PC-3 (cell line): ENCODE results near the gene CHPT1. TPM values are rescaled to one million over a fixed set of nuclear protein-coding genes. Genes with fewer than 3 reads are reported as not detected.
"Not testable (repeated sequence)": the region's sequence is repeated elsewhere in the genome, so short reads cannot be mapped to it uniquely, and the experiment has no call there.

Source experiments
- ATAC-seq: fragments of 200-7000 bp; cut with Tn5 transposase; 2 replicates; pipeline ENCODE4 v1.9.1; 2020; ENCODE audit warnings: mild to moderate bottlenecking, moderate library complexity
- BruUV-seq: library from RNA; stranded (reverse); fragments of 400-500 nt; replicated peaks from 2 replicates; lab custom pipeline; 2021; lab: Mats Ljungman, UMichigan
- CTCF ChIA-PET: fragments of 300-600 bp; sonication (Branson Sonifier 250); formaldehyde crosslinking; loops from one replicate; lab custom pipeline; 2022; ENCODE audit warnings: antibody characterized with exemption; lab: Charles Lee
- POLR2A ChIA-PET: fragments of 300-600 bp; sonication (Branson Sonifier 250); formaldehyde crosslinking; loops from one replicate; lab custom pipeline; 2022; ENCODE audit warnings: antibody characterized with exemption; ENCODE audit not compliant: unreplicated experiment; lab: Charles Lee
- DNase-seq: peaks from one replicate; pipeline ENCODE4 v3.0.0-alpha.2; 2015
- H2AFZ ChIP-seq: fragments of 300-600 bp; sonication (generic); 2 replicates; pipeline ENCODE4 v1.6.0; 2016; ENCODE audit warnings: antibody characterized with exemption, low read length
- H3F3A ChIP-seq: fragments of 300-600 bp; sonication (generic); one replicate; pipeline ENCODE4 v1.6.0; 2017; ENCODE audit warnings: antibody characterized with exemption, low read length, control low read depth, mild to moderate bottlenecking; ENCODE audit not compliant: unreplicated experiment
- H3K27ac ChIP-seq: fragments of 300-600 bp; sonication (generic); 2 replicates; pipeline ENCODE4 v1.5.1; 2016; ENCODE audit warnings: mild to moderate bottlenecking, low read length
- H3K27me3 ChIP-seq: fragments of 300-600 bp; sonication (generic); 2 replicates; pipeline ENCODE4 v1.6.1; 2016; ENCODE audit warnings: low read length, mixed read lengths
- H3K36me3 ChIP-seq: fragments of 300-600 bp; sonication (generic); 2 replicates; pipeline ENCODE4 v1.6.1; 2016; ENCODE audit warnings: low read depth, mixed run types, low read length, mixed read lengths
- H3K4me1 ChIP-seq: fragments of 300-600 bp; sonication (generic); 2 replicates; pipeline ENCODE4 v1.5.1; 2016; ENCODE audit warnings: low read length; ENCODE audit not compliant: insufficient read depth
- H3K4me2 ChIP-seq: fragments of 300-600 bp; sonication (generic); 2 replicates; pipeline ENCODE4 v1.6.0; 2016; ENCODE audit warnings: low read length
- H3K4me3 ChIP-seq: fragments of 300-600 bp; sonication (generic); 2 replicates; pipeline ENCODE4 v1.5.1; 2016; ENCODE audit warnings: mild to moderate bottlenecking, low read length, mixed read lengths
- H3K79me2 ChIP-seq: fragments of 300-600 bp; sonication (generic); 2 replicates; pipeline ENCODE4 v1.6.1; 2017; ENCODE audit warnings: low read length, mixed read lengths
- H3K9ac ChIP-seq: fragments of 300-600 bp; sonication (generic); 2 replicates; pipeline ENCODE4 v1.6.0; 2016; ENCODE audit warnings: mild to moderate bottlenecking, low read length
- H3K9me2 ChIP-seq: fragments of 300-600 bp; sonication (generic); replicated peaks from 2 replicates; pipeline ENCODE4 v1.6.1; 2016; ENCODE audit warnings: mixed run types, low read length, mixed read lengths
- H3K9me3 ChIP-seq: fragments of 300-600 bp; sonication (generic); 2 replicates; pipeline ENCODE4 v1.6.1; 2016; ENCODE audit warnings: low read length, mixed read lengths
- H4K20me1 ChIP-seq: fragments of 300-600 bp; sonication (generic); 2 replicates; pipeline ENCODE4 v1.6.1; 2016; ENCODE audit warnings: low read length, mixed read lengths
- CTCF ChIP-seq: fragments of 300-600 bp; sonication (generic); conservative IDR thresholded peaks from 2 replicates; pipeline ENCODE4 v1.5.1; 2017; ENCODE audit warnings: antibody characterized with exemption, low read depth, mild to moderate bottlenecking, low read length
- EZH2 ChIP-seq: fragments of 300-600 bp; sonication (generic); IDR thresholded peaks from one replicate; pipeline ENCODE4 v1.6.1; 2017; ENCODE audit warnings: antibody characterized with exemption, mild to moderate bottlenecking, low read length; ENCODE audit not compliant: unreplicated experiment
- EZH2phosphoT487 ChIP-seq: fragments of 300-600 bp; sonication (generic); IDR thresholded peaks from 2 replicates; pipeline ENCODE4 v1.6.1; 2018; ENCODE audit warnings: mild to moderate bottlenecking, antibody characterized with exemption, low read length, borderline replicate concordance
- intact Hi-C: fragments of 100-400 bp; cut with micrococcal nuclease; formaldehyde crosslinking; loops from 2 replicates; pipeline ENCODE4 v1.9.0; 2023
- total RNA-seq: library from RNA; depleted of rRNA; stranded (reverse); fragments of >200 nt; gene quantifications from 2 replicates; pipeline ENCODE4 v1.2.3, GENCODE V29; 2014

The CHPT1 gene
- total RNA-seq, 1 experiment from 2014 or later = 55.3 TPM

- POLR2A ChIA-PET = no interaction called here
- 0 out of 2 replicates have a peak, but pooled peaks cover 1% of the 10 kb centered on the region for H3K4me1 ChIP-seq
- no peaks in the 10 kb centered on the region for H3K9me2 ChIP-seq
- no TSS peak for BruUV-seq
- no peak overlapping the region for H3K9ac ChIP-seq
- H3K27me3 ChIP-seq = no peaks in the 10 kb centered on the region
- intact Hi-C loops = no loop called here
- no peaks in the 10 kb centered on the region for H3K79me2 ChIP-seq
- TF ChIP-seq EZH2 = no peak
- TF ChIP-seq CTCF = no peak
- TF ChIP-seq EZH2phosphoT487 = no peak
- no peaks in the 10 kb centered on the region for H3F3A ChIP-seq
- H2AFZ ChIP-seq = no peak overlapping the region
- H3K9me3 ChIP-seq = no peaks in the 10 kb centered on the region
- no peak overlapping the region for H3K4me2 ChIP-seq
- H3K27ac ChIP-seq = no peak overlapping the region
- no peaks in the 10 kb centered on the region for H4K20me1 ChIP-seq
- CTCF ChIA-PET = no interaction called here
- H3K4me3 ChIP-seq = no peak overlapping the region
- no peak for DNase-seq
- H3K36me3 ChIP-seq = no peaks in the 10 kb centered on the region
- ATAC-seq = no peak
These were observed 34.9 kb downstream of the CHPT1 start for GRCh38 chr12:101732318-101732717.

- TF ChIP-seq EZH2phosphoT487 (no peak), EZH2 (no peak), CTCF (no peak)
- Histone ChIP-seq H3F3A (no peaks in the 10 kb centered on the region), H2AFZ (no peak overlapping the region), H3K36me3 (no peaks in the 10 kb centered on the region), H3K4me1 (no peaks in the 10 kb centered on the region), H3K9me3 (no peaks in the 10 kb centered on the region), H4K20me1 (no peaks in the 10 kb centered on the region), H3K79me2 (no peaks in the 10 kb centered on the region), H3K4me3 (no peak overlapping the region), H3K9ac (no peak overlapping the region), H3K4me2 (no peak overlapping the region), H3K27me3 (no peaks in the 10 kb centered on the region), H3K9me2 (no peaks in the 10 kb centered on the region), H3K27ac (no peak overlapping the region)
- POLR2A ChIA-PET = no interaction called here
- CTCF ChIA-PET = no interaction called here
- ATAC-seq = no peak
- intact Hi-C loops = no loop called here
- BruUV-seq = no TSS peak
- no peak for DNase-seq
These were observed 35.7 kb downstream of the CHPT1 start for GRCh38 chr12:101733166-101733565.

DNA sequence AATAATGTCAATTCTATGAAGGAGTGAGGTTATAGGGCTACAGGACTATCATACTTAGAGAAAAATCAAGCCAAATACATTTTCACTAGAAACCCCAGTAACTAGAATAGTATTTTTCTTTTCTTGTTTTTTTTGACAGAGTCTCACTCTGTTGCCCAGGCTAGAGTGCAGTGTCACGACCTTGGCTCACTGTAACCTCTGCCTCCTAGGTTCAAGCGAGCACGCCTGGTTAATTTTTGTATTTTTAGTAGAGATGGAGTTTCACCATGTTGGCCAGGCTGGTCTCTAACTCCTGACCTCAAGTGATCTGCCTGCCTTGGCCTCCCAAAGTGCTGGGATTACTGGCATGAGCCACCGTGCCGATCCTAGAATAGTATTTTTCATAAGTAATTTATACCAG is 37.0 kb downstream of the CHPT1 start:
- H4K20me1 ChIP-seq, POLR2A ChIA-PET, H3K4me2 ChIP-seq, H3K4me1 ChIP-seq, DNase-seq, H2AFZ ChIP-seq, BruUV-seq, H3F3A ChIP-seq, H3K27ac ChIP-seq, H3K79me2 ChIP-seq, ATAC-seq, H3K36me3 ChIP-seq, H3K9me3 ChIP-seq, H3K9ac ChIP-seq, H3K4me3 ChIP-seq, H3K9me2 ChIP-seq, intact Hi-C loops, H3K27me3 ChIP-seq, CTCF ChIA-PET: not testable (repeated sequence)
